NOMO-1 (cell line): ENCODE measurements around the gene GAGE12F.
"Not testable (repeated sequence)": the region's sequence is repeated elsewhere in the genome, so short reads cannot be mapped to it uniquely, and the experiment has no call there.

Experiments
- DNase-seq, 2 experiments: peaks; one replicate each; lab custom pipeline; 2025; ENCODE audit not compliant: unreplicated experiment in 2 of 2; lab: John Stamatoyannopoulos, UW

The GAGE12F gene, protein sequence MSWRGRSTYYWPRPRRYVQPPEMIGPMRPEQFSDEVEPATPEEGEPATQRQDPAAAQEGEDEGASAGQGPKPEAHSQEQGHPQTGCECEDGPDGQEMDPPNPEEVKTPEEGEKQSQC

DNA sequence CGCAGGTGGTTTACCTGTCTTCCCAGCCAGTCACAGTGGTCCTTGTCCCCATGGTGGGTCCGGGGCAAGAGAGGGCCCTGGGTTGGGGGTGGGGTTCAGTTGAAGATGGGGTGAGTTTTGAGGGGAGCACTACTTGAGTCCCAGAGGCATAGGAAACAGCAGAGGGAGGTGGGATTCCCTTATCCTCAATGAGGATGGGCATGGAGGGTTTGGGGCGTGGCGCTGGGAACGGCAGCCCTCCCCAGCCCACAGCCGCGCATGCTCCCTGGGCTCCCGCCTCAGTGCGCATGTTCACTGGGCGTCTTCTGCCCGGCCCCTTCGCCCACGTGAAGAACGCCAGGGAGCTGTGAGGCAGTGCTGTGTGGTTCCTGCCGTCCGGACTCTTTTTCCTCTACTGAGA is at the start of gene GAGE12F:
TSS of gene GAGE12F (plus strand) at position 301 of the 400 bp plus-strand sequence. CDS start 1,155 bp downstream, outside the sequence.
- not testable (repeated sequence) for DNase-seq

DNA sequence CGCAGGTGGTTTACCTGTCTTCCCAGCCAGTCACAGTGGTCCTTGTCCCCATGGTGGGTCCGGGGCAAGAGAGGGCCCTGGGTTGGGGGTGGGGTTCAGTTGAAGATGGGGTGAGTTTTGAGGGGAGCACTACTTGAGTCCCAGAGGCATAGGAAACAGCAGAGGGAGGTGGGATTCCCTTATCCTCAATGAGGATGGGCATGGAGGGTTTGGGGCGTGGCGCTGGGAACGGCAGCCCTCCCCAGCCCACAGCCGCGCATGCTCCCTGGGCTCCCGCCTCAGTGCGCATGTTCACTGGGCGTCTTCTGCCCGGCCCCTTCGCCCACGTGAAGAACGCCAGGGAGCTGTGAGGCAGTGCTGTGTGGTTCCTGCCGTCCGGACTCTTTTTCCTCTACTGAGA is 28.8 kb upstream of the GAGE12F start, which contains the start of gene GAGE12C:
TSS of gene GAGE12C (plus strand) at position 301 of the 400 bp plus-strand sequence. CDS start 1,155 bp downstream, outside the sequence.
- DNase-seq, result not testable (repeated sequence)

DNA sequence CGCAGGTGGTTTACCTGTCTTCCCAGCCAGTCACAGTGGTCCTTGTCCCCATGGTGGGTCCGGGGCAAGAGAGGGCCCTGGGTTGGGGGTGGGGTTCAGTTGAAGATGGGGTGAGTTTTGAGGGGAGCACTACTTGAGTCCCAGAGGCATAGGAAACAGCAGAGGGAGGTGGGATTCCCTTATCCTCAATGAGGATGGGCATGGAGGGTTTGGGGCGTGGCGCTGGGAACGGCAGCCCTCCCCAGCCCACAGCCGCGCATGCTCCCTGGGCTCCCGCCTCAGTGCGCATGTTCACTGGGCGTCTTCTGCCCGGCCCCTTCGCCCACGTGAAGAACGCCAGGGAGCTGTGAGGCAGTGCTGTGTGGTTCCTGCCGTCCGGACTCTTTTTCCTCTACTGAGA is 19.2 kb upstream of the GAGE12F start, which contains the start of gene GAGE12D:
TSS of gene GAGE12D (plus strand) at position 301 of the 400 bp plus-strand sequence. CDS start 1,155 bp downstream, outside the sequence.
- not testable (repeated sequence) for DNase-seq

DNA sequence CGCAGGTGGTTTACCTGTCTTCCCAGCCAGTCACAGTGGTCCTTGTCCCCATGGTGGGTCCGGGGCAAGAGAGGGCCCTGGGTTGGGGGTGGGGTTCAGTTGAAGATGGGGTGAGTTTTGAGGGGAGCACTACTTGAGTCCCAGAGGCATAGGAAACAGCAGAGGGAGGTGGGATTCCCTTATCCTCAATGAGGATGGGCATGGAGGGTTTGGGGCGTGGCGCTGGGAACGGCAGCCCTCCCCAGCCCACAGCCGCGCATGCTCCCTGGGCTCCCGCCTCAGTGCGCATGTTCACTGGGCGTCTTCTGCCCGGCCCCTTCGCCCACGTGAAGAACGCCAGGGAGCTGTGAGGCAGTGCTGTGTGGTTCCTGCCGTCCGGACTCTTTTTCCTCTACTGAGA is 9.7 kb upstream of the GAGE12F start, which contains the start of gene GAGE12E:
TSS of gene GAGE12E (plus strand) at position 301 of the 400 bp plus-strand sequence. CDS start 1,155 bp downstream, outside the sequence.
- DNase-seq, result not testable (repeated sequence)

DNA sequence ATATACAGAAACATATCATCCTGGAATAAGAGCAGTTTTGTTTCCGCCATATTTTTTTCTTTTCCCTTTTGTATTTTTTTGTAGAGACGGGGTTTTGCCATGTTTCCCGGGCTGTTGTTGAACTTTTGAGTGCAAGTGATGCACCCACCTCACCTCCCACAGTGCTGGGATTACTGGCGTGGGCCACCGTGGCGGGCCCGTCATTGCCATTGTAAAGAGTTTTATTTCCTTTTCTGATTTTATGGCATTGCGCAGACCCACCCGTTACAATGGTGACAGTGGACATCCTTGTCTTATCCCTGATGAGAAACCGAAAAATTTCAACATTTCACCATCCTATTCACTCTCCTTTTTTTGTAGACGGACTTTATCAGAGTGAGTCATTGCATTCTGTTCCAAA is 8.1 kb downstream of the GAGE12F start:
- not testable (repeated sequence) for DNase-seq

DNA sequence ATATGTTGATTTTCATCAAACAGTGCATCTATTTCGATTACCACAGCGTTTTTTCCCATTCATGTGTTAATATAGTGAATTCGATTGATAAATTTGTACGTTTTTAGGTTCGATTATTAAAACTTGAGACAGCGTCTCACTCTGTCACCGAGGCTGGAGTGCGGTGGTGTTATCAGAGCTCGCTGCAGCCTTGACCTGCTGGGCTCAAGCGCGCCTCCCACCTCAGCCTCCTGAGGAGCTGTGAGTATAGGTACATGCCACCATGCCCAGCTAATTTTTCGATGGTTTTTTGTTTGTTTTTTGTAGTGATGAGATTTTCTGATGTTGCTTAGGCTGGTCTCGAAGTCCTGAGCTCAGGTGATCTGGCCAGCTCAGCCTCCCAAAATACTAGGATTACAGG is 8.5 kb downstream of the GAGE12F start:
- DNase-seq, result not testable (repeated sequence)

DNA sequence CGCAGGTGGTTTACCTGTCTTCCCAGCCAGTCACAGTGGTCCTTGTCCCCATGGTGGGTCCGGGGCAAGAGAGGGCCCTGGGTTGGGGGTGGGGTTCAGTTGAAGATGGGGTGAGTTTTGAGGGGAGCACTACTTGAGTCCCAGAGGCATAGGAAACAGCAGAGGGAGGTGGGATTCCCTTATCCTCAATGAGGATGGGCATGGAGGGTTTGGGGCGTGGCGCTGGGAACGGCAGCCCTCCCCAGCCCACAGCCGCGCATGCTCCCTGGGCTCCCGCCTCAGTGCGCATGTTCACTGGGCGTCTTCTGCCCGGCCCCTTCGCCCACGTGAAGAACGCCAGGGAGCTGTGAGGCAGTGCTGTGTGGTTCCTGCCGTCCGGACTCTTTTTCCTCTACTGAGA is 9.5 kb downstream of the GAGE12F start, which contains the start of gene GAGE12G:
TSS of gene GAGE12G (plus strand) at position 301 of the 400 bp plus-strand sequence. CDS start 1,155 bp downstream, outside the sequence.
- DNase-seq, result not testable (repeated sequence)

DNA sequence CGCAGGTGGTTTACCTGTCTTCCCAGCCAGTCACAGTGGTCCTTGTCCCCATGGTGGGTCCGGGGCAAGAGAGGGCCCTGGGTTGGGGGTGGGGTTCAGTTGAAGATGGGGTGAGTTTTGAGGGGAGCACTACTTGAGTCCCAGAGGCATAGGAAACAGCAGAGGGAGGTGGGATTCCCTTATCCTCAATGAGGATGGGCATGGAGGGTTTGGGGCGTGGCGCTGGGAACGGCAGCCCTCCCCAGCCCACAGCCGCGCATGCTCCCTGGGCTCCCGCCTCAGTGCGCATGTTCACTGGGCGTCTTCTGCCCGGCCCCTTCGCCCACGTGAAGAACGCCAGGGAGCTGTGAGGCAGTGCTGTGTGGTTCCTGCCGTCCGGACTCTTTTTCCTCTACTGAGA is 19.0 kb downstream of the GAGE12F start, which contains the start of gene GAGE12H:
TSS of gene GAGE12H (plus strand) at position 301 of the 400 bp plus-strand sequence. CDS start 1,155 bp downstream, outside the sequence.
- not testable (repeated sequence) for DNase-seq

DNA sequence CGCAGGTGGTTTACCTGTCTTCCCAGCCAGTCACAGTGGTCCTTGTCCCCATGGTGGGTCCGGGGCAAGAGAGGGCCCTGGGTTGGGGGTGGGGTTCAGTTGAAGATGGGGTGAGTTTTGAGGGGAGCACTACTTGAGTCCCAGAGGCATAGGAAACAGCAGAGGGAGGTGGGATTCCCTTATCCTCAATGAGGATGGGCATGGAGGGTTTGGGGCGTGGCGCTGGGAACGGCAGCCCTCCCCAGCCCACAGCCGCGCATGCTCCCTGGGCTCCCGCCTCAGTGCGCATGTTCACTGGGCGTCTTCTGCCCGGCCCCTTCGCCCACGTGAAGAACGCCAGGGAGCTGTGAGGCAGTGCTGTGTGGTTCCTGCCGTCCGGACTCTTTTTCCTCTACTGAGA is 28.6 kb downstream of the GAGE12F start, which contains the start of gene GAGE2A:
TSS of gene GAGE2A (plus strand) at position 301 of the 400 bp plus-strand sequence. CDS start 1,155 bp downstream, outside the sequence.
- not testable (repeated sequence) for DNase-seq

DNA sequence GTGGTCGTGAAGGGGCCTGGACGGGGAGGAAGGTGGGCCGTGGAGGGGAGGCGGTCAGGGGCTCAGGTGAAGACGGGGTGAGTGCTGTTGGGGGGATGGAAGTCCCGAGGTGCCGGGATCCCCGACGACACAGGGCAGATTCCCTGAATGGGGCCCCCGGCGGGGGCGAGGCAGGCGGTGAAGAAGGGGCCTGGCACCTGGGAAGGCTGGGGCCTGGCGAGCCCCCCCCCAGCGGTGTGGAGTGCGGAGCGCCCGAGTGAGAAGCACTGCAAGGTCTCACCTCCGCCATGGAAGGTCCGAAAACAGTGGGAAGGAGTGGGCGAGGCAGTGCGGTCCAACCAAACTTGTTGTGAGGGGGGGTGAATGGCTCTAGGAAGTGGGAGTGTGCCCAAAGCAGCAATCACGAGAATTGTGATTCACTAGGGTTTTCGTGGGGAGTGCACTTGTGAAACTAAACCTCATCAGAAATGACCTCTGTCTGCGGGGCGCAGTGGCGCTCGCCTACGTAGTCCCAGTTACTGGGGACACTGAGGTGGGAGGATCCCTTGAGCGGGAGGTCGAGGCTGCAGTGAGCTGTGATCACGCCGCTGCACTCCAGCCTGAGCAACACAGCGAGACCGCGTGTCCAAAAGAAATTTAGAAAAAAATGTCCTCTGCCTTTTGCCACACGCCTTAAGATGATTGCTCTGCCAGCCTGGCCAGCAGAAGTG is 29.3 kb downstream of the GAGE12F start:
- not testable (repeated sequence) for DNase-seq

DNA sequence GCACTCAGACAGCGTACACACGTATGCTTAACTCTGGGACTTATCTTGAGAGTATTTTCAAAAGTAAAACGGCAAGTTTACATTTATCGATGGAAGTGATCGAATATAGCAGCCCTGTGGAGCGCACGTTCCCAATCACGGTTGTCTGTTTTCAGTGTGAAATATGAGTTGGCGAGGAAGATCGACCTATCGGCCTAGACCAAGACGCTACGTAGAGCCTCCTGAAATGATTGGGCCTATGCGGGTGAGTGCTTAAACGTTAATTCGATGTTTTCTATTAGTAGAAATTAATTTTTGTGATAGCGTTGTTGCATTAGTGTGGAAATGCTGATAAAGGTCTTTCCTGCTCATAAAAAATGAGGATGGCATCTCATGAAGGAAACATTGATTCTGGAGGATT is 29.8 kb downstream of the GAGE12F start:
- not testable (repeated sequence) for DNase-seq

DNA sequence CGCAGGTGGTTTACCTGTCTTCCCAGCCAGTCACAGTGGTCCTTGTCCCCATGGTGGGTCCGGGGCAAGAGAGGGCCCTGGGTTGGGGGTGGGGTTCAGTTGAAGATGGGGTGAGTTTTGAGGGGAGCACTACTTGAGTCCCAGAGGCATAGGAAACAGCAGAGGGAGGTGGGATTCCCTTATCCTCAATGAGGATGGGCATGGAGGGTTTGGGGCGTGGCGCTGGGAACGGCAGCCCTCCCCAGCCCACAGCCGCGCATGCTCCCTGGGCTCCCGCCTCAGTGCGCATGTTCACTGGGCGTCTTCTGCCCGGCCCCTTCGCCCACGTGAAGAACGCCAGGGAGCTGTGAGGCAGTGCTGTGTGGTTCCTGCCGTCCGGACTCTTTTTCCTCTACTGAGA is 38.1 kb downstream of the GAGE12F start, which contains the start of gene GAGE1:
TSS of gene GAGE1 (plus strand) at position 301 of the 400 bp plus-strand sequence. CDS start 1,155 bp downstream, outside the sequence.
- DNase-seq, result not testable (repeated sequence)

DNA sequence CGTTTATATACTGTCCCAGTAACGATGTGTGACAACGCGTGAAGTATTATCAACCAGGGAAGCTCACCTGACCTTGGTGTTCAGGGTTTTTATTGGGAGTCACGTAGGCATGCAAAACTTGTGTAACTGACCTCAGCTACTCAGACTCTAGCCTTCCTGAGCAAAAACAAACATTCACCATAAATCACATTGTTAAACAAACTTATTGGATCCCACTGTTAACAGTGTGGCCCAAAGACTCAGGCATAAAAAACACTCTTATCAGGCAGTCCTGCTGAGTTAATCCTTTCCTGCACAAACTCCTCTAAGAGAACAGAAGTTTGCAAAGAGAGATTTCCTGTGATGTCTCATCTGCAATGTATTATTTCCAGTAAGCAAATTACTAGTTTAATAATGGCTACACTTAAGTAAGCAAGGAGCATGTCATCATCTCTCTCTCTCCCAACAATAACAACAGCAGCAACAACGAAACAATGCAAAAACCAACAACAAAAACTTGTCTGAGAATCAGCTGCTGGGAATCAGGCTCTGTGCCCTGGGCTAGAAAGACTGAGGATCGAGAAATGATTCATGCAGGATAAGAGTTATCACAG is 50.2 kb downstream of the GAGE12F start:
- no peak for DNase-seq
